MCF 10A (cell line): ENCODE measurements around the gene NUP54. TPM values are rescaled to one million over a fixed set of nuclear protein-coding genes. Genes with fewer than 3 reads are reported as not detected.

Source experiments
- Bru-seq: library from RNA; stranded (reverse); fragments of 400-500 nt; gene quantifications from one replicate; lab custom pipeline; 2021; lab: Mats Ljungman, UMichigan
- BruChase-seq, 2 experiments: library from RNA; stranded (reverse); fragments of 400-500 nt; gene quantifications; one replicate each; lab custom pipeline; 2021; lab: Mats Ljungman, UMichigan
- BruUV-seq: library from RNA; stranded (reverse); fragments of 400-500 nt; replicated peaks from 2 replicates; lab custom pipeline; 2021; lab: Mats Ljungman, UMichigan
- CTCF ChIA-PET: fragments of 300-600 bp; sonication (Branson Sonifier 250); formaldehyde crosslinking; extraction: SDS; loops from one replicate; lab custom pipeline; 2021; ENCODE audit warnings: antibody characterized with exemption, inconsistent platforms; lab: Yijun Ruan, JAX
- POLR2A ChIA-PET: fragments of 300-600, 350-650 bp; sonication (Branson Sonifier 250); formaldehyde crosslinking; extraction: SDS; loops from one replicate; lab custom pipeline; 2020; ENCODE audit warnings: antibody characterized with exemption, inconsistent platforms; lab: Yijun Ruan, JAX
- DNase-seq: peaks from one replicate; pipeline ENCODE4 v3.0.0-alpha.2; 2018; ENCODE audit not compliant: unreplicated experiment
- H3K27ac Mint-ChIP-seq: one replicate; pipeline ENCODE4 v1.8.0; 2022; ENCODE audit warnings: mild to moderate bottlenecking, low read depth, mixed read lengths; ENCODE audit not compliant: unreplicated experiment
- H3K27me3 Mint-ChIP-seq: one replicate; pipeline ENCODE4 v1.8.0; 2022; ENCODE audit warnings: mixed read lengths; ENCODE audit not compliant: insufficient read depth, unreplicated experiment
- H3K36me3 Mint-ChIP-seq: one replicate; pipeline ENCODE4 v1.8.0; 2022; ENCODE audit warnings: mild to moderate bottlenecking, moderate library complexity, mixed read lengths; ENCODE audit not compliant: insufficient read depth, unreplicated experiment
- H3K4me1 Mint-ChIP-seq: one replicate; pipeline ENCODE4 v1.8.0; 2022; ENCODE audit warnings: mixed read lengths; ENCODE audit not compliant: insufficient read depth, unreplicated experiment
- H3K4me3 Mint-ChIP-seq: one replicate; pipeline ENCODE4 v1.8.0; 2022; ENCODE audit warnings: mild to moderate bottlenecking, moderate library complexity, mixed read lengths; ENCODE audit not compliant: unreplicated experiment
- H3K9me3 Mint-ChIP-seq: one replicate; pipeline ENCODE4 v1.8.0; 2022; ENCODE audit warnings: mixed read lengths; ENCODE audit not compliant: unreplicated experiment
- CTCF ChIP-seq: fragments of 200-600 bp; IDR thresholded peaks from one replicate; pipeline ENCODE4 v1.8.0; 2022; ENCODE audit warnings: antibody characterized with exemption, mild to moderate bottlenecking; ENCODE audit not compliant: unreplicated experiment
- intact Hi-C: fragments of 100-400 bp; cut with micrococcal nuclease; formaldehyde crosslinking; loops from 2 replicates; pipeline ENCODE4 v1.14.1; 2022
- long read RNA-seq: library from polyadenylated mRNA; stranded (forward); transcript quantifications from one replicate; pipeline ENCODE4 v2.0.0, GENCODE V29; 2022
- total RNA-seq: library from RNA; stranded (reverse); gene quantifications from 2 replicates; pipeline ENCODE4 v1.2.3, GENCODE V29; 2022

Gene NUP54
- 46.9 and 51.5 TPM in 2 replicates for total RNA-seq
- percentile 87 among the genes with signal in this experiment for Bru-seq, nascent RNA
- BruChase-seq, experiment 1, labeled RNA remaining after a 6-hour chase = percentile 84 among the genes with signal in this experiment
- BruChase-seq, experiment 2, labeled RNA remaining after a 2-hour chase = percentile 85 among the genes with signal in this experiment
- long read RNA-seq, transcript NUP54-217 (11 exons, 1,563 nt) = minor isoform, 6 of 95 reads
- long read RNA-seq, transcript NUP54-201 (12 exons, 2,367 nt) = major isoform, 61 of 95 reads
- long read RNA-seq, partial matches to known transcripts = 1 of 95 reads
- long read RNA-seq, other reads (novel, unspliced or antisense) = 23 of 95 reads

DNA sequence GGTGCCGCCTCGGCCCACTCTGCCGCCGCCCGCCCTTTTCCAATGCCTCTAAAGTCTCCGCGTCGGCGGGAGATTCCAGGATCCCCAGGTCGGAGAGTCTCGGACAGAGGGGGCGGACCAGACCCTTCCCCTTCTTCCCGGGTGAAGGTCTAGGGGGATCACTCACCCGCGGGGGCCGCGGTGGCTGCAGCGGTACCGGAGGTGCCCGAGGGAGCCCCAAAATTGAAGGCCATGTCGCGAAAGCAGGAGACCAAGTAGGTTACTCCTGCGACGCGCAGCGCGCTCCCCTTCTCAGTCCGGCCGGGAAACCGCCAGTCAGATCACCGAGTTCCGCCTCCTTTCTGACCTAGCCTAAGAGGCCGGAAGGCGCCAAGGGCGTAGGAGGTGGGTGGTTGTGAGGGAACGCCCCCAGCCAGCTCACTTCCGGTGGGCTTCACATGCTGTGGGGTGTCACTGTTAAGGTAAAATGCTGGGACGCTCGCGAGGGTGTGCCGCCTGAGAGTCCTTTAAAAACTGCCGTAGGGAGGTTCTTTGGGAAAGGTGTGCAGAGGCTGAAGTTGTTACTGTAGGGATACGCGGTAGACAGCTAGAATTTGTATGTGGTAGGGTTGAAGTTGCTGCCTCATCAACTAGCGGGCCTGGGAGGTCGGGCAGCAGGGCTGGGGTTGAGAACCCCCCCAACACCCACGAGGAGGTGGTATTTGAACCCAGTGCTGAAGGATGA lies at the start of gene NUP54:
NUP54 (minus strand) TSS at position 256 of the 724 bp plus-strand sequence; CDS start at position 233, 23 bp downstream.
- intact Hi-C loops = loop anchor here (5.0 kb wide), 1 partner anchor 161 kb away; no protein-coding TSS in a partner anchor
- Mint-ChIP-seq H3K36me3 (peaks cover 11% of the 10 kb centered on the region), H3K4me1 (peaks cover 12% of the 10 kb centered on the region), H3K9me3 (no peaks in the 10 kb centered on the region), H3K27me3 (no peaks in the 10 kb centered on the region), H3K4me3 (peak within 1 kb of the TSS; percentile 98), H3K27ac (peak within 1 kb of the TSS; percentile 98)
- ChIA-PET CTCF (interaction anchor here (0.7 to 1.3 kb wide), 4 partner anchors 31 to 283 kb away, joined by 3 to 4 read pairs (median 3); no protein-coding TSS in a partner anchor), POLR2A (interaction anchor here (0.6 to 5.3 kb wide), 31 partner anchors 9 to 927 kb away, joined by 3 to 60 read pairs (median 4); partner anchors contain the start of genes CCNI, SCARB2, SDAD1 and SHROOM3)
- TF ChIP-seq CTCF = no peak
- DNase-seq = peak; percentile 94
- no TSS peak for BruUV-seq

GRCh38 chr4:76197031-76197743 lies 49.0 kb upstream of the NUP54 start:
- Mint-ChIP-seq H3K4me1 (peaks cover 39% of the 10 kb centered on the region), H3K9me3 (no peaks in the 10 kb centered on the region), H3K4me3 (no peak overlapping the region), H3K36me3 (peaks cover 21% of the 10 kb centered on the region), H3K27me3 (no peaks in the 10 kb centered on the region), H3K27ac (peak overlapping the region; percentile 94)
- POLR2A ChIA-PET = interaction anchor here (0.6 to 4.7 kb wide), 2 partner anchors 14 to 236 kb away, joined by 3 to 90 read pairs; partner anchors contain the start of gene SCARB2
- intact Hi-C loops = no loop called here
- DNase-seq = no peak
- TF ChIP-seq CTCF = no peak
- no TSS peak for BruUV-seq
- CTCF ChIA-PET = interaction anchor here (1.4 kb wide), 1 partner anchor 17 kb away, joined by 3 read pairs; no protein-coding TSS in a partner anchor

DNA sequence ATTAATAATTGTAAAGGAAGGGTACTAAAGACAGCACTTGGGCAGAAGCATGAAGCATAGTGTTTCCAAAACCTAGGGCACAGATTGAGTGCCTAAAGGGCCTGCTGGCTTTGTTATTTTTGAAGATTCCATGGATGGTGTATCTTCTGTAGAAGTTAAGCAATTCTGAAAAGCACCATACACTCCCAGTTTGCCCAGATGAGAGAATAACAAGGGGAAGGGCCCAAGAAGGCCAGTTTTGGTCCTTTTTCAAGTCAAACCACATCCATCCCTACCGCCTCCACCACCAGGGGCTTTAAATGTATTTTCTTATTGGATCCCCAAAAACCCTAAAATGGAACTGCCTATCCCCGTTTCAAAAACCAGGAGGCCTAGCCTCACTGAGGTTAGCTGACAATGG lies 48.2 kb upstream of the NUP54 start:
- Mint-ChIP-seq H3K27me3 (no peaks in the 10 kb centered on the region), H3K4me3 (no peak overlapping the region), H3K36me3 (peaks cover 26% of the 10 kb centered on the region), H3K27ac (peak overlapping the region; percentile 94), H3K9me3 (no peaks in the 10 kb centered on the region), H3K4me1 (peaks cover 39% of the 10 kb centered on the region)
- ChIA-PET POLR2A (interaction anchor here (0.6 to 4.7 kb wide), 2 partner anchors 14 to 15 kb away, joined by 3 to 90 read pairs; partner anchors contain the start of gene SCARB2), CTCF (interaction anchor here (1.4 kb wide), 1 partner anchor 16 kb away, joined by 3 read pairs; no protein-coding TSS in a partner anchor)
- no peak for DNase-seq
- BruUV-seq = no TSS peak
- TF ChIP-seq CTCF = no peak
- intact Hi-C loops = no loop called here
